Heart right ventricle (tissue), 16 donors: Measurements from ENCODE around the gene NRP2. TPM values are rescaled to one million over a fixed set of nuclear protein-coding genes. Genes with fewer than 3 reads are reported as not detected.
A peak's percentile ranks its signal among the peaks of the same experiment; 100 is the strongest.

ENCODE experiments used
- ATAC-seq, 8 donors: fragments of 200-7000 bp; cut with Tn5 transposase; one replicate each; pipeline ENCODE4 v1.9.1; 2020; ENCODE audit warnings: mild to moderate bottlenecking in 8 of 8, moderate library complexity in 8 of 8, moderate number of reproducible peaks in 1 of 8
- DNase-seq, 2 donors: peaks; one replicate each; pipeline ENCODE4 v3.0.0-alpha.2; 2020
- H3K27ac ChIP-seq, 10 donors: fragments of 200-600 bp; sonication (generic) in 2 of 10; one replicate each; pipeline versions ENCODE4 v1.5.0 to v1.8.0; 2020 to 2022; ENCODE audit warnings: mild to moderate bottlenecking in 3 of 10
- H3K27me3 ChIP-seq, 7 donors: fragments of 200-600 bp; one replicate each; pipeline ENCODE4 v1.8.0; 2021 to 2022; ENCODE audit warnings: mild to moderate bottlenecking in 2 of 7
- H3K36me3 ChIP-seq, 9 donors: fragments of 200-600 bp; sonication (generic) in 1 of 9; one replicate each; pipeline versions ENCODE4 v1.5.0 to v1.8.0; 2020 to 2022; ENCODE audit warnings: mild to moderate bottlenecking in 2 of 9
- H3K4me1 ChIP-seq, 9 donors: fragments of 200-600 bp; sonication (generic) in 1 of 9; one replicate each; pipeline versions ENCODE4 v1.5.0 to v1.8.0; 2020 to 2022; ENCODE audit warnings: mild to moderate bottlenecking in 4 of 9
- H3K4me3 ChIP-seq, 10 donors: fragments of 200-600 bp; sonication (generic) in 2 of 10; one replicate each; pipeline versions ENCODE4 v1.5.0 to v1.8.0; 2020 to 2022; ENCODE audit warnings: mild to moderate bottlenecking in 7 of 10, moderate library complexity in 2 of 10
- H3K9me3 ChIP-seq, 11 donors: fragments of 200-600 bp in 10 of 11; sonication (generic) in 2 of 11; one replicate each; pipeline versions ENCODE4 v1.5.0 to v1.8.0; 2013 to 2022; ENCODE audit warnings: mild to moderate bottlenecking in 2 of 11, control low read depth in 1 of 11, moderate library complexity in 1 of 11
- WGBS, 2 donors: extraction: QIAGEN DNeasy Blood & Tissue Kit; methylation state at CpG; one replicate each; pipeline ENCODE4 v1.1.7; 2013; ENCODE audit warnings: inconsistent platforms in 1 of 2; 5-methylcytosine and 5-hydroxymethylcytosine counted together
- intact Hi-C, 10 donors: fragments of 100-400 bp; cut with DNase I; formaldehyde crosslinking; loops; one replicate each; pipeline versions ENCODE4 v1.11.1 to v1.14.2; 2022
- polyA plus RNA-seq, 2 donors: library from polyadenylated mRNA; stranded (reverse); fragments of 200-250 nt; gene quantifications; one replicate each; pipeline ENCODE4 v1.2.3, GENCODE V29; 2013
- total RNA-seq, 10 donors: library from RNA; stranded (reverse); fragmentation: NEBNext Ultra II Directional in 3 of 10; extraction: Animal tissue kit (Norgen Biotek cat#: 25700) in 3 of 10; gene quantifications; one replicate each; pipeline versions ENCODE4 v1.2.1 to v1.2.4, GENCODE V29; 2021 to 2023
- TF ChIP-seq, protein P1 (sequence below), 9 donors: fragments of 200-600 bp; sonication (generic) in 2 of 9; IDR thresholded peaks; one replicate each; pipeline versions ENCODE4 v1.5.0 to v1.8.0; 2021 to 2022; ENCODE audit warnings: antibody characterized with exemption in 9 of 9, mild to moderate bottlenecking in 5 of 9, moderate library complexity in 1 of 9
- donor health status: Arrhythmogenic right ventricular cardiomyopathy.
- donor health status: ischemic (EF 13 %, LVEDD 7.1; RV severe dilation, severe dysfunction).
- donor health status: healthy with polysubstance abuse.
- donor health status: DM: no; HTN: yes; CAD: no.
- donor health status: DM: no; HTN: no; CAD: no.
- donor health status: ischemic (EF 25% LVEDD 6.9; RV normal size, moderate dysfunction).
- donor health status: ischemic (EF 25% LVEDD 5.7; RV mildly dilated, moderate dysfunction).
- donor health status: healthy.
- donor health status: DM: yes; HTN: yes; CAD: no.
- donor health status: Ischemic cardiomyopathy.
- donor health status: ischemic (EF 35%, LVEDD 5.7; RV mildly dilated, moderate dysfunction).
- donor health status: nonischemic (EF 11% LVEDD 7.7; RV severe dilation, severe dysfunction).
- donor health status: DM: yes; HTN: yes; CAD: no.
- donor health status: PGD.
- donor health status: ischemic (EF 29% LVEDD 5.4; RV normal size, mild dysfunction).
- donor health status: nonischemic (EF 23%, LVEDD 6.1; RV moderate dilation, normal function).

NRP2 gene
- total and polyA plus RNA-seq, 12 donors, result 2.5 to 29.4 (median 8.6) TPM

GRCh38 chr2:205772983-205773382 lies 90.7 kb downstream of the NRP2 start:
- Histone ChIP-seq H3K27me3 (peaks cover 0 to 11% (median 0%) of the 10 kb centered on the region in 7 donors), H3K9me3 (no peaks in the 10 kb centered on the region), H3K4me3 (no peak overlapping the region), H3K36me3 (peaks cover 0 to 30% (median 0%) of the 10 kb centered on the region in 9 donors), H3K27ac (no peak overlapping the region), H3K4me1 (no peaks in the 10 kb centered on the region)
- intact Hi-C loops, result loop anchor here in 6 of 10 donors (5.0 to 10.0 kb wide), 5 partner anchors 112 to 174 kb away; no protein-coding TSS in a partner anchor
- ATAC-seq (no peak), DNase-seq (no peak)
- TF ChIP-seq, protein P1, sequence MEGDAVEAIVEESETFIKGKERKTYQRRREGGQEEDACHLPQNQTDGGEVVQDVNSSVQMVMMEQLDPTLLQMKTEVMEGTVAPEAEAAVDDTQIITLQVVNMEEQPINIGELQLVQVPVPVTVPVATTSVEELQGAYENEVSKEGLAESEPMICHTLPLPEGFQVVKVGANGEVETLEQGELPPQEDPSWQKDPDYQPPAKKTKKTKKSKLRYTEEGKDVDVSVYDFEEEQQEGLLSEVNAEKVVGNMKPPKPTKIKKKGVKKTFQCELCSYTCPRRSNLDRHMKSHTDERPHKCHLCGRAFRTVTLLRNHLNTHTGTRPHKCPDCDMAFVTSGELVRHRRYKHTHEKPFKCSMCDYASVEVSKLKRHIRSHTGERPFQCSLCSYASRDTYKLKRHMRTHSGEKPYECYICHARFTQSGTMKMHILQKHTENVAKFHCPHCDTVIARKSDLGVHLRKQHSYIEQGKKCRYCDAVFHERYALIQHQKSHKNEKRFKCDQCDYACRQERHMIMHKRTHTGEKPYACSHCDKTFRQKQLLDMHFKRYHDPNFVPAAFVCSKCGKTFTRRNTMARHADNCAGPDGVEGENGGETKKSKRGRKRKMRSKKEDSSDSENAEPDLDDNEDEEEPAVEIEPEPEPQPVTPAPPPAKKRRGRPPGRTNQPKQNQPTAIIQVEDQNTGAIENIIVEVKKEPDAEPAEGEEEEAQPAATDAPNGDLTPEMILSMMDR (IDR thresholded peaks at IDR 0.05), result no peak
- WGBS, 2 donors, result 69 to 75% methylated on average over 3 of the region's 3 CpGs

DNA sequence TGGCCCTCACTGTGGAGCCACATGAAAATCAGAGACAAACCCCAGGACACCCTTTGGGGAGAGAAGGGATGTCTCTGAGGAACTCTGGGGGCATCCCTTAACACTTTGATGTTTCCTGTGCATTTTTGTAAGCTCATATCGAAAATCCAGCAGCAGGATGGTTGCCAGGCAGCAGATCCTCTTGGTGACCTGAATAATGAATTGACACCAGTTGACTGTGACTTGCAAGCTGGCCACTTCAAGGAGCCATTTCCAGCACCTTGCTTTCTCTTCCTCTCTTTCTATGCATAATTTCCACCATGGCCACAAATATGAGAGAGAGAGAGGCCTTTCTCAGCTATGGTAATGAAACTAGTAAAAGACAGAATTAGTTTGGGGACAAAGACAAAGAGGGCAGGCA lies 91.7 kb downstream of the NRP2 start:
- peaks cover 0 to 11% (median 0%) of the 10 kb centered on the region in 7 donors for H3K27me3 ChIP-seq
- no peak for DNase-seq
- no peaks in the 10 kb centered on the region for H3K4me1 ChIP-seq
- 76 to 79% methylated on average over 1 of the region's 1 CpG for WGBS, 2 donors
- TF ChIP-seq, protein P1 (IDR thresholded peaks at IDR 0.05), result no peak
- peaks cover 0 to 20% (median 0%) of the 10 kb centered on the region in 9 donors for H3K36me3 ChIP-seq
- no peak overlapping the region for H3K27ac ChIP-seq
- H3K9me3 ChIP-seq, result no peaks in the 10 kb centered on the region
- intact Hi-C loops, result loop anchor here in 6 of 10 donors (5.0 to 10.0 kb wide), 5 partner anchors 111 to 173 kb away; no protein-coding TSS in a partner anchor
- no peak overlapping the region for H3K4me3 ChIP-seq
- no peak for ATAC-seq

DNA sequence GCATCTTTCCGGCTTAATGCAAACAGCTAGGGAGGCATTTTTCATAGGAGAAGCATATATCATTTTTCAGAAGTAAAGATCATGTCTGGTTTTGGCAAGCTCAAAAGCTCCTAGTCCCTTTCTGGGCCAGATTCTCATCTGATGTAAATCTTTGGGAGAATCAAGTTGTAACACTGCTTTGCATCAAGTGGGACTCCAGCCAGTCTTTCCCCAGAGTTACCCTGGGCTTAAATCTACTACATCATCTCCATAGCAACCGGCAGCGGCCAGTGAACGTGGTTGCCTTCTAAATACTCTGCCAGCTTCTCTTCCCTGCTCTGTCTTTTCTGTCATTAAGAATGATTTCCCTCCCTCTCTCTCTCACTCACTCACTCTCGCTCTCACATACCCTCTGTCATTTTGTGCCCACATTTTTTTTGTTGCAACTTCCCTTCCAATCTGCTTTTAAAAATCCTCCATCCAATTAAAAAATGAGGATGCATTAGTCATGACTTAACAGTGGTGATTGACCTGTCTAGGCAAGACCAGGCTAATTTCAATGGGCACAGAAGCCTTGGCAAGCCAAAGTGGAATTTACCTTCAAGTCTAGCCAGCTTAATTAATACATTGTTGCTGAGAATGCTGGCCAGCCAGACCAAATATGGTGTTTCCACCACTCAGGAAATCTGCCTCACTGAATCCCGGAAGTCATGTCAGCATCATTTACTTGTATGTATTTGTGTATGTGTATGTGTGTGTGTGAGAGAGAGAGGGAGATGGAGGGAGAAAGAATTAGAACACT lies 93.0 kb downstream of the NRP2 start:
- ATAC-seq, result no peak
- DNase-seq, result no peak
- 72 to 77% methylated on average over 6 of the region's 6 CpGs for WGBS, 2 donors
- intact Hi-C loops, result loop anchor here in 3 of 10 donors (5.0 to 10.0 kb wide), 3 partner anchors 107 to 150 kb away; no protein-coding TSS in a partner anchor
- Histone ChIP-seq H3K36me3 (peaks cover 0 to 12% (median 0%) of the 10 kb centered on the region in 9 donors), H3K4me3 (no peak overlapping the region), H3K27ac (no peak overlapping the region), H3K4me1 (no peaks in the 10 kb centered on the region), H3K27me3 (peaks cover 0 to 11% (median 0%) of the 10 kb centered on the region in 7 donors), H3K9me3 (no peaks in the 10 kb centered on the region)
- TF ChIP-seq, protein P1 (IDR thresholded peaks at IDR 0.05), result no peak

GRCh38 chr2:205776139-205776538 lies 93.8 kb downstream of the NRP2 start:
- Histone ChIP-seq H3K27me3 (peaks cover 0 to 11% (median 0%) of the 10 kb centered on the region in 7 donors), H3K4me1 (no peaks in the 10 kb centered on the region), H3K4me3 (no peak overlapping the region), H3K36me3 (peaks cover 0 to 6% (median 0%) of the 10 kb centered on the region in 9 donors), H3K9me3 (no peaks in the 10 kb centered on the region), H3K27ac (no peak overlapping the region)
- intact Hi-C loops, result loop anchor here in 4 of 10 donors (2.0 to 10.0 kb wide), 4 partner anchors 106 to 149 kb away; no protein-coding TSS in a partner anchor
- DNase-seq, result peak; percentile 37 to 41
- TF ChIP-seq, protein P1 (IDR thresholded peaks at IDR 0.05), result peak; percentile 30 to 75 (median 64)
- peak in 7 of 8 donors; percentile 49 to 80 (median 74) for ATAC-seq
- WGBS, 2 donors, result 76 to 77% methylated on average over 19 of the region's 19 CpGs
